H54 (cell line): Measurements from ENCODE around the gene BBOF1.
A peak's percentile ranks its signal among the peaks of the same experiment; 100 is the strongest.
"Not testable (repeated sequence)": the region's sequence is repeated elsewhere in the genome, so short reads cannot be mapped to it uniquely, and the experiment has no call there.

ENCODE experiments used
- DNase-seq: peaks from one replicate; pipeline ENCODE4 v3.0.0; 2011; ENCODE audit warnings: low spot score, mixed read lengths; ENCODE audit not compliant: insufficient read length
- FAIRE-seq: peaks from 3 replicates; lab custom pipeline; 2011; peaks lifted over from hg19 to GRCh38; lab: Jason Lieb, UNC
- POLR2A ChIP-seq: IDR thresholded peaks from 2 replicates; pipeline ENCODE4 v1.6.1; 2011; ENCODE audit warnings: low read depth, mild to moderate bottlenecking, low read length

The BBOF1 gene

DNA sequence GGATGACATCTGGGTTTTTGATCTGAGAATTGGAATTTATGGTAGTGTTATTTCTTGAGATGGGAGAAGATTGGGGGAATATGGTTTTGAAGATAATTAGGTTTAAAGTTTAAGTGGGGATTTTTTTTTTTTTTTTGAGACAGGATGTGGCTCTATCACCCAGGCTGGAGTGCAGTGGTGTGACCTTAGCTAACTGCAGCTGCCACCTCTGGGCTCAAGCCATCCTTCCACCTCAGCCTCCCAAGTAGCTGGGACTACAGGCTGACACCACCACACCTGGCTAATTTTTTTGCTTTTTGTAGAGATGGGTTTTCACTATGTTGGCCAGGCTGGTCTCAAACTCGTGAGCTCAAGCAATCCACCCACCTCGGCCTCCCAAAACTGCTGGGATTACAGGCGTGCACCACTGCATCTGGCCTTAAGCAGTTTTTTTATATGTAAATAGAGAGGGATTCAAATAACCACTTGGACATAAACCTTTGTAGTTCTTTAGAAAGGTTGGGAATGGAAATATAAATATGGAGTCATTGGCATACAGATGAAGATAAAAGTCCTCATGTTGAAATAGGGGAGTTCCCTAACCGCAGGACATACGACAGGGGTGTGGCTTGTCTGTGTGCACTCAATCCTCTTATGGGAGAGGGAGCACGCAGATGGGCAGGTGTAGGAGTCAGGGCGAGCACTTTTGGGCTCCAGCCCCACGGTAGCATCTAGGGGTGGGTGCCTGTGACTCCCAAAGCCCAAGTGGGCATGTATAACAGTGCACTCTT is 70.3 kb downstream of the BBOF1 start:
- FAIRE-seq = no peak
- no peak for DNase-seq

GRCh38 chr14:74105381-74105780 is 86.2 kb downstream of the BBOF1 start:
- FAIRE-seq = no peak
- no peak for DNase-seq
- TF ChIP-seq POLR2A = no peak

More for the DNA sequence above, 70.3 kb downstream of the BBOF1 start:
- no peak for TF ChIP-seq POLR2A

- DNase-seq (no peak), FAIRE-seq (no peak)
- TF ChIP-seq POLR2A = no peak
These were observed 90.2 kb downstream of the BBOF1 start for GRCh38 chr14:74109369-74109768.

GRCh38 chr14:74111395-74112216 is 92.5 kb downstream of the BBOF1 start:
- DNase-seq = peak; percentile 19
- FAIRE-seq = not testable (repeated sequence)
